Inflammatory macrophage (primary cell): Measurements from ENCODE around the gene GLYR1.
"Not testable (repeated sequence)": the region's sequence is repeated elsewhere in the genome, so short reads cannot be mapped to it uniquely, and the experiment has no call there.

Experiments
- DNase-seq, 2 donors: peaks; one replicate each; pipeline ENCODE4 v3.0.0-alpha.2; 2020 to 2022
- total RNA-seq, 18 experiments: gene quantifications; one replicate each; lab custom pipeline; 2026; ENCODE audit warnings: mixed read lengths in 6 of 18, inconsistent platforms in 2 of 18; lab: John Stamatoyannopoulos, UW

The GLYR1 gene
- 46.6 to 108 (median 89.6) reads per million in 18 experiments for total RNA-seq

GRCh38 chr16:4846901-4847773, at the start of gene GLYR1, which contains the start of gene UBN1:
GLYR1 (minus strand) TSS chr16:4847288; CDS start chr16:4847265, 23 bp downstream.
UBN1 (plus strand) TSS chr16:4847481; CDS start chr16:4852918, 5,437 bp downstream.
- DNase-seq, result peak; percentile 98 to 99

GRCh38 chr16:4896761-4897160, 49.7 kb upstream of the GLYR1 start:
- DNase-seq, result not testable (repeated sequence)

- DNase-seq, result no peak
Observed at GRCh38 chr16:4895366-4895765, 48.3 kb upstream of the GLYR1 start.

DNA sequence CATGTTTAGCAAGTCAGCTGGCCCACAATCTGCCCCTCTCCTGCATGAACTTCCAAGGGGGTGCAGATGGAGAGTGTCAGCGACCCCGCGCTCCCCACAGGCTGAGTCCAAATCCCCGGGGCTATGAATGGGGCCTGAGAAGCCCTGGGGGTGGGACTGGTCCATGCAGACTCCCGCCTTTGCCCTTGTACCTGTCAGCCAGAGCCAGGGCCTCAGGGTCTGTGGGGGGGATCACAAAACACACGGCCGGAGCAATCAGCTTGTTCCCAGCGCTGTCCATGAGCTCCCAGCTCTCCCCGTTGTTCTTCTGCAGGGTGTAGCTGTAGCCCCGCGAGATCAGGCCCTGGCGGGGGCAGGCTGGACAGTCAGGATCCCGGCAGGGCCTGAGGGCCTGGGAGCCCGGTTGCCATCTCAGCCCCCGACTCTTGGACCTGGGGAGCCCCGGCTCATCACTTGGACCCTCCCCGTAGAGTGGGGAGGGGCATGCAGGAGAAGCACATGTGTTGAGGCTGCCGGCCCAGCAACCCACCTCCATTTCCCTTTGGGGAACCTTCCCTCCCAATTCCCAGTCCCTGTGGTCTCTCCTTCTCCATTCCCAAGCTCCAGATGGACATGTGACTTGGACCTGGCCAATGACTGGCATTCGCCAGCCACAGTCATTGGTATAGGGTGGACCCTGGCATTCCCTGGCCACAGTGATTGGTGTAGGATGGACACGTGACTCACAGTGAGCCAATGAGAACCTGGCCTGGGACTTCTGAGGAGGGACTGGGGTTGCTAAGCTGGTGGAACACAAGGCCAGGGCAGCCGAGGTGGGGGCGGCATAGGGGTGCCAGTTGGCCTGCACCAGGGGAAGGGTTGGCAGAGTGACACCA, 47.4 kb upstream of the GLYR1 start:
- no peak for DNase-seq

DNA sequence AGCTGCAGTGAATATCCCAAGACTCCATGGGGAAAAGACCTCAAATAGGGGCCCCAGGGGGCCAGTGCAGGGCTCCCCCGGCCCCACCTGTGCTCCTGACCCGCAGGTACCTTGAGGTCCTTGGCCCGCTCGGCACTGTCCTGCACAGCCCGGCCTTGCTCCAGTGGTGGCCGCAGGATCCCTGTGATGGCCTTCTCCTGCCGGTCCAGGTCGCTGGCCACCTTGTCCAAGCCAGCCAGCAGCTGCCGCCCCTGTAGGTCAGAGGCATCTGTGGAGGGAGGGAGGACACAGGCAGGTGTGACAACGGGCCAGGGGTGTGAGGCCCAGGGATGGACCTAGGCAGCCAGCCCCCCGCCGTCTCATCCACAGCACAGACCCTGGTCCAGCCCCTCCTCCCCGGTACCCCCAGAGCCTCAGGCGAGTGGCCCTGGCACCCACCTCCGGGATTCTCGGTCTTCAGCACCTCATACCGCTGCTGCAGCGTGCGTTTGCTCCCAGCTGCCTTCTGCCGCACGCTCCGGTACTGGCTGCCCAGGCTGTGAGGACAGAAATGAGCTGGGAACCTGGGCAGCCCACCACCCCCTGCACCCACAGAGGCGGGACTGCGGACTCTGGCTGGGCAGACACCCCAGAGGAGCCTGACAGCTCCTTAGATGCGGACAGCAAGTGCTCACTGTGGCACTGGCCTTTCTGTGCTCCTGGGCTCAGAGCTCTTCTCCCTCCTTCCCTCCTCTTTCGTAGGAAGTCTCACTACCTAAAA, 46.2 kb upstream of the GLYR1 start:
- no peak for DNase-seq

DNA sequence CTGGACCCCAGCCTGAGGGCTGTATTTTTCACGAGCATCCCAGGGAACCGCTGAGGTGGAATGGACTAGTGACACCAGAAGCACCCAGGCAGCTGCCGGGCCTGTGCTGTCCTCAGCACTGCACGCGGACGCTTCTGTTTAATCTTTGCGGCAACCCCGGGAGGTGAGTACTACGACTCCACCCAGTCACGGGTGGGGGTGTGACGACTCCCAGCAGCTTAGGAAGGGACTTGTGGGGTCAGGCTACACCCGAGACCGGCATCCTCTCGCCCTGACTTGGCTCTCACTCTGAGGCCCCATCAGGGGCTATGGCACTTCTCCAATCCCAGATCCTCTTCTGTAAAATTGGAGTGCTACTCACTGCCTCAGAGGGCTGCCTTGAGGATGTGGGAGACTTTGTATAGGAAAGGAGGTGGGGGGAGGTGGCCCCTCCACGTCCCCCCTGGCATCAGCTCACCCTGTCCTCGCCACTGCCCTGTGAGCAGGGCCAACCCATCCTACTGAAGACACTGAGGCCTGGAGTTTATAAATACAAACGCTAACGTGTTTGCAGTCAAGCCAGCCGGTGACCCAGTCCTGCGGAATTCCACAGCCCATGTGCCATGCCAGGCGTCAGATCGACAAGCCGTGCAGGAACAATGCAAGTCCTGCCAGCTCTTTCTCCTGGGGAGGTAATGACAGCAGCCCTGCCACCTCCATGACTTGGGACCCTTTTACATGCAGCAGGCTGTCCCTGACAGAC, 45.4 kb upstream of the GLYR1 start:
- no peak for DNase-seq

DNA sequence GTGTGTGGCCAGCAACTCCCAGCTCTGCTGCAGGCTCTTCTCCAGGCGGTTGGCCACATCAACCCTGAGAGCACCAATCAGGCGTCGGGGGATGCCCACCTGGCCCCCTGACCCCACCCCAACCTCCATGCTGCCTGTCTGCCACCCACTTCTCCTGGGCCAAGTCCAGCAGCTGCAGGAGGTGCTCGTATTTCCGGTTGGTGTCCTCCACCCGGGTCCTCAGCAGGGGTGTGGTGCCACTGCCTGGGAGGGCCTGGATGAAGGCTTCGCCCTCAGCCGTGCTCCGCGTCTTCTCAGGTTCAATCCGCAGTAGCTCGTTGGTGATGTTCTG, 44.8 kb upstream of the GLYR1 start:
- DNase-seq, result no peak

- DNase-seq, result no peak
Observed at GRCh38 chr16:4891097-4891885, 44.2 kb upstream of the GLYR1 start.

GRCh38 chr16:4890686-4891085, 43.6 kb upstream of the GLYR1 start:
- no peak for DNase-seq

DNA sequence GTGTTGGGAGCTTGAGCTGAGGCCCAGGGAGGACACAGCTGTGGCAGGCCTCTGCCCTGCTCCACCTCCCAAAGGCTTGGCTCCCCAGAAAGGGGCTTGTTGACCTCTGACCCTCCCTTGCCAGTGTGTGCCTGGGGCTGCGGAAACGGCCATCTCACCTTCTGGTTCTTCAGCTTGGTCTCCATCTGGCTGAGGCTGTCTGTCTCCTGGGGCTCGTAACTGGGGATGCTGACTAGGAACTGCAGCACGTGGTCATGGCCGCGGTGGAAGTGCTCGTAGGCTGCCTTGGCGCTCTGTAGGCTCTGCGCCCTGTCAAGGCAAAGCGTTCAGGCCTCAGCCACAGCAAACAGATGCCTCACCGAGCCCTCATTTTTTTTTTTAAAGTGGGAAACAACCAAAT, 42.9 kb upstream of the GLYR1 start:
- no peak for DNase-seq

- DNase-seq, result no peak
Observed at GRCh38 chr16:4888428-4889135, 41.5 kb upstream of the GLYR1 start.

DNA sequence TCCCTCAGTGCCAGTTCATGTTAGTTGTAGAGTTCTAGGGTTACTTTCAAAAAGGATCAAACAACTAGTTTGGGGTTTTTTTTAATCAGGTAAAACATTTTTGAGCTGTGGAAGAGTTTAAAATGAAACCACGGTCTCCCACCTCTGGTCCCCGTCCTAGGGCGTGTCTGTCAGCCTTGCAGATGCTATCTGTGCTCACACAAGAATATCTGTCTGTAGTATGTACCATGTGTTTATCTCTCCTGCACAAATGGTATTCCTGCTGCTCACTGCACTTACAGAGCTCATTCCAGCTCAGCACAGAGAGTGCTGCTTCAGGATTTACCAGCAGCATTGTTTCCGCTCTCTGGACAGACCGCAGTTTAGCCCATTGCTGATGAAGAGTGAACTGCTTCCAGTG, 39.1 kb upstream of the GLYR1 start:
- DNase-seq, result no peak

DNA sequence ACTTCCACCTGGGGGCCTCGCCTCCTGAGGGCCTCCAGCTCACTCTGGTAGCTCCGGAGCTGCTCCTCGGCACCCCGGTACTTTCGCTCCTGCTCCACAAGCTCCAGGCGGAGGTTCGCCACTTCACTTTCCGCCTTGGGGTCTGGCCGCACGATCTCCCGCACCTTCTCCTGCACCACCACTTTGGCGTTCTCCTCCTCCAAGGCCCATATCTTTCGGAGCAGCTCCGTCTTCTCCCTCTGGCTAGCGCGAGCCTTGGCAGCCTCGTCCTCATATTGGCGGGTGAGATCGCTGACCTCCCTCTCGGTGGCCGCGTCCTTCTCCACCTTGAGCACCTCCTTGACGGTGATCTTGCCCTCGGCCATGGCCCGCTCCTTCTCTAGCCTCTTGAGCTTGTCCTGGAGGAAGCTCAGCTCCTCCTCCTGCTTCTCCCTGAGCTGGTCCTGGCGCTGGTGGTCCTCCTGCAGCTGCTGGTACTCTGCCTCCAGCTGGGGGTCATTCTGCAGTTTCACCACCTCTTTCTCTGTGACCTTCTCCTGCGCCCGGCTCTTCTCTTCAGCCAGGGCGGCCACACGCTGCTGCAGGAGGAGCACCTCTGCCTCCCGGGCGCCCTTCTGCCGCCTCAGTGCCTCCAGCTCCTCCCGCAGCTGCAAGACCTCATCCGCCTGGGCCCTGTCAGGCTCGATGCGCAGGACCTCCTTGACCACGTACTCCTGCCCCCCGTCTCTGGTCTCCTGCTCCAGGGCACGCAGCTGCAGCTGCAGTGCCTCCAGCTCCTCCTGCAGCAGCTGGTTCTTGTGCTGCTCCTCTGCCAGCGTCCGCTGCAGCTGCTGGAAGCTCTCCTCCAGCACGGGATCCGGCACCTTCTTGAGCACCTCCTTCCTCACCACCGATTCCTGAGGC, 38.1 kb upstream of the GLYR1 start:
- DNase-seq, result no peak

GRCh38 chr16:4884209-4884608, 37.1 kb upstream of the GLYR1 start:
- DNase-seq, result no peak

DNA sequence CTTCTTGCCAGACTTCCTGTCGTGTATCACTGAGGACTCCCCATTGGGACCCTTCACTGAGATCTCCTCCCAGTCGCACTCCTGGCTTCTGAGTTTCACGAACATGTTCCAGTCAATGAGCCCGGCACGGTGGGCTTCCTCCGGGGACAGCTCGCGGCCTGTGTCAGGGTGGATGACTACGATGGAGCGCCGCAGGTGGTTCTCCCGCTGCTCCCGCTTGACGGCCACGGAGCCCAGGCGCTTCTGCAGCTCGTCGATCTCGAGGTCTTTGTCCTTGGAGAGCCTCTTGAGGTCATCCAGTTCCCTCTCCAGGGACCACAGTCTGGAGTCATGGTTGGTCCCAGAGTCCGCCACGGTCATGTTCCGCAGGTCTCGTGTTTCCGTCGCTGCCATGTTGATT, 36.4 kb upstream of the GLYR1 start:
- DNase-seq, result no peak

DNA sequence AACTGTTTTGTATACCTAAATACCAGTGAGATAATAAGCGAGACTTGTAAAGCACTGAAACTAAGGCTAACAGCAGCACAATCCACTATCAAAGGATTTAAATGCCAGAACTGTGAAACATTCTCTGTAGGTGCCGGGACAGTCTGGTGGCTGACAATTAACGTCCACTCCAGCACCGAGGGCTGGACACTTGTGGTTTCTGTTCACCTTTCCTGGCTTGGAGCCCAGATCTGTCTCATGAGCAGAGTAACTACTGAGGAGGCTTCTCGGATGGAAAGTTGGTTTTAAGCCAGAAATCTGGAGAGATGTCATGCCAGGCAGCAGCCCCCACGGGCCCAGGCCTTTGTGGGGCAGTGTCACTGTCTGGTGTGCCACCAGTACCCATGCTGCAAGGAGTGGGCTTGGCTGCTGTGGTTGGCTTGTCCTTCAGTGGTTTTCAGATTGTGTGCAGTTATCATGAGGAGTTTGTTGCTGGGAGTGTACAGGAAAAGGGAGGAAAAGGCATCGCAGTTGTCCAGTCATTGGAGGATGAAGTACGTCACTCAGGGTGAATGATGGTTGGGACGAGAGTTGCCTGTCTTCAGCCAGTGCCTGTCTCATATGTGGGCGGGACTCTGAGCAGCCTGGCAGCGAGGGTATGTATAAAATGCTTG, 35.7 kb upstream of the GLYR1 start:
- DNase-seq, result no peak

DNA sequence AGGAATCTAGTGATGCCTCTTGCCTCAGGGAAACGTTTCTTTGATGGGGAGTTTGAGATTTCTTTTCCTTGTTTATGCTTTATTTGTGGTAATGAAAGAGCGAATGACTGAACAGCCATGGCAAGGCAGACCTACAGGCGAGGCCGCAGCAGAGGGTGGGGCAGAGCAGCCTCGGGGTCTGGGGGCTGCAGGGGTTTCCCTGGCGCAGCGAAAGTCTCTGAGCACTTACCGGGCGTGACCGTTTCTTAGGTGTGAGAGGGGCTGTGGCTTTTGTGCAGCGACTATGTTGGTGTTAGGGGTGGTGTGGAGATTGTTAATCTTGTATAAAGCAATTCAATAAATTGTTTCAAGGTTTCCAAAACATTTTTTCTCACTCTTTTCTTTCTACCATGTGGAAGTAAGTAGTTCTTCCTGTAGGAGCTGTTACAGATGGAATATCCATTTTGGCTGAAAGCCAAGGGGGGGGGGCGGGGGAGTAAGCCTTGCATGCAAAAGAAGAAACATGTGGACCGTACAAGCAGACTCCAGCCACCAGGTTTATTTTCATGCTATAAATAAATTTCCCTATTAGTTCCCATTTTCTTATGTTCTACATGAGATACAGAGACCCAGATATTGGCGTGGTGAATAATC, 35.0 kb upstream of the GLYR1 start:
- DNase-seq, result no peak

DNA sequence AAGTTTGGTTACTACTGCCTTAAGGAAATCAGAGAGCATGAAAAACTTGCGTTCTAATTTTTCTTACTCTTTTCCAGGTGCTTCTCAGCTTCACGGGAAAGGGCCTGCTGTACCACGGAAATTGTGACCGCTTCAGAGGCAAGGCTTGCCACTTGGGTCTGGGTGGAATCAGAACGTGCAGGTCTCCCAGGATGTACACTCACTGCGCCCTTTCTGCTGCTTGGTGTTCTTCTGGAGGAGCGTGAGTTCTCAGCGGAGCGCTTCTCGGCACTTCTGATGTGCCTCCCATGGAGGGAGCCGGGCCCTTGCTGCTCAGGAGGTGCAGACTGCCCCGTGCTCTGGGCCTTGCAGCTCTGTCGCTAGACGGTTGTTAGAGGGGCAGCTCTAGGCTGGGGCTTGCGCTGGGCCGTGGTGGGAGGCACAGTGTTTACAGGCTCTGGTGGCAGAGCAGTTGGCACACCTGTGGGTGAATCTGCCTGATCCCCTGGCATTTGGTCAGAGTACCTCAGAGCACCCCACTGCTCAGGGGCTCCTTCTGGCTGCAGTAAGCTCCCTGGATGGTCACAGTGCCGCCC, 33.0 kb upstream of the GLYR1 start:
- no peak for DNase-seq
